Measurements from ENCODE around the gene SCGB1D2. TPM values are rescaled to one million over a fixed set of nuclear protein-coding genes. Genes with fewer than 3 reads are reported as not detected.

The SCGB1D2 gene
- total RNA-seq, 2 donors from 2014 or later = 40.5 TPM; not detected in 1

- intact Hi-C loops (cut with DNase I) = no loop called here
- 58% methylated on average over 7 of the region's 7 CpGs for WGBS
- Histone ChIP-seq H3K27me3 (replicated peaks; ENCODE audit: insufficient read depth) (no peaks in the 10 kb centered on the region), H3K27ac (no peak overlapping the region), H3K4me1 (replicated peaks) (no peaks in the 10 kb centered on the region), H3K4me3 (no peak overlapping the region), H3K36me3 (no peaks in the 10 kb centered on the region), H3K9me3 (no peaks in the 10 kb centered on the region)
- DNase-seq (ENCODE audit: low spot score) = no peak
- no peak for TF ChIP-seq POLR2AphosphoS5 (IDR thresholded peaks at IDR 0.05)
- TF ChIP-seq, protein P1, sequence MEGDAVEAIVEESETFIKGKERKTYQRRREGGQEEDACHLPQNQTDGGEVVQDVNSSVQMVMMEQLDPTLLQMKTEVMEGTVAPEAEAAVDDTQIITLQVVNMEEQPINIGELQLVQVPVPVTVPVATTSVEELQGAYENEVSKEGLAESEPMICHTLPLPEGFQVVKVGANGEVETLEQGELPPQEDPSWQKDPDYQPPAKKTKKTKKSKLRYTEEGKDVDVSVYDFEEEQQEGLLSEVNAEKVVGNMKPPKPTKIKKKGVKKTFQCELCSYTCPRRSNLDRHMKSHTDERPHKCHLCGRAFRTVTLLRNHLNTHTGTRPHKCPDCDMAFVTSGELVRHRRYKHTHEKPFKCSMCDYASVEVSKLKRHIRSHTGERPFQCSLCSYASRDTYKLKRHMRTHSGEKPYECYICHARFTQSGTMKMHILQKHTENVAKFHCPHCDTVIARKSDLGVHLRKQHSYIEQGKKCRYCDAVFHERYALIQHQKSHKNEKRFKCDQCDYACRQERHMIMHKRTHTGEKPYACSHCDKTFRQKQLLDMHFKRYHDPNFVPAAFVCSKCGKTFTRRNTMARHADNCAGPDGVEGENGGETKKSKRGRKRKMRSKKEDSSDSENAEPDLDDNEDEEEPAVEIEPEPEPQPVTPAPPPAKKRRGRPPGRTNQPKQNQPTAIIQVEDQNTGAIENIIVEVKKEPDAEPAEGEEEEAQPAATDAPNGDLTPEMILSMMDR (IDR thresholded peaks at IDR 0.05) = no peak
- no peak for TF ChIP-seq POLR2A (IDR thresholded peaks at IDR 0.05)
Measured at GRCh38 chr11:62273789-62274275, 31.8 kb downstream of the SCGB1D2 start.

- DNase-seq (ENCODE audit: low spot score) = no peak
- Histone ChIP-seq H3K9me3 (no peaks in the 10 kb centered on the region), H3K4me3 (no peak overlapping the region), H3K4me1 (replicated peaks) (no peaks in the 10 kb centered on the region), H3K36me3 (no peaks in the 10 kb centered on the region), H3K27me3 (replicated peaks; ENCODE audit: insufficient read depth) (no peaks in the 10 kb centered on the region), H3K27ac (no peak overlapping the region)
- intact Hi-C loops (cut with DNase I) = no loop called here
- TF ChIP-seq, protein P1 (IDR thresholded peaks at IDR 0.05) = no peak
- TF ChIP-seq POLR2AphosphoS5 (IDR thresholded peaks at IDR 0.05) (no peak), POLR2A (IDR thresholded peaks at IDR 0.05) (no peak)
Measured at GRCh38 chr11:62280452-62280851, 38.4 kb downstream of the SCGB1D2 start.

Other genes with a start within 250 kb of the SCGB1D2 start
- 10 to 100 TPM; 10.3 to 33.7 TPM for gene INCENP, start 118.2 kb upstream of the SCGB1D2 start, total RNA-seq
- gene SCGB1D1, start 52.0 kb upstream of the SCGB1D2 start, total RNA-seq = not detected
- 10 to 100 TPM in 1 of 2 donors, 1 to 10 TPM in 1; 5.1 to 12.4 TPM for gene SCGB2A1, start 33.6 kb upstream of the SCGB1D2 start, total RNA-seq
- gene SCGB2A2, start 27.9 kb downstream of the SCGB1D2 start, total RNA-seq = not detected
- not detected for gene SCGB1D4, start 56.8 kb downstream of the SCGB1D2 start, total RNA-seq
- gene ASRGL1, start 95.2 kb downstream of the SCGB1D2 start, total RNA-seq = 10 to 100 TPM; 27.6 to 93.0 TPM
- gene SCGB1A1, start 176.8 kb downstream of the SCGB1D2 start, total RNA-seq = 100 to 1,000 TPM in 1 of 2 donors, 1 to 10 TPM in 1; 6.8 to 203 TPM

Measured in prostate gland (tissue), 2 donors.